ENCODE results near the gene OPN4.
A peak's percentile ranks its signal among the peaks of the same experiment; 100 is the strongest.
"Not testable (repeated sequence)": the region's sequence is repeated elsewhere in the genome, so short reads cannot be mapped to it uniquely, and the experiment has no call there.

The OPN4 gene

DNA sequence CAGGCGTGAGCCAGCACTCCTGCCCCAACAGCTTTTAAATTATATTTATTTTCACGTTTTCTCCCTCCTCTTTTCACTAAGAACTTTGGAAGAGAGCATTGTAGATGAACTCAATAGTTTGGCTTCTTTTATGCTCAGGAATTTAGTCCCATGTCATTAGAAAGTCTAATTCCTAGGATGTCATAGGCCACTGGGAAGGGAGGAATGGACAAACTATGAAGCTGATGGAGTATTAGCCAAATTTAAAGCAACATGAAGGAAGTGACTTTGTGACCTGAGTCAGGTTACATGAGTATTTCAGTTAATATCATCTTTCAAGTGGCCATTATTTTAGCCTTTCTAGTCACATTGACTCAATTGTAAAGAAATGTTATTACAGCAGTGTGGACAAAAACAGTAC is 18.0 kb upstream of the OPN4 start:
- in situ Hi-C loops (cut with HindIII; ENCODE audit: low sequenced_read_pairs) = no loop called here
- DNase-seq (ENCODE audit: low read depth, low spot score) = no peak
- H3K4me3 ChIP-seq (ENCODE audit: low read depth, low read length) = no peak overlapping the region
- no peak for TF ChIP-seq CTCF (IDR thresholded peaks at IDR 0.05; ENCODE audit: low read depth, low read length)

- in situ Hi-C loops (cut with HindIII; ENCODE audit: low sequenced_read_pairs) = no loop called here
- no peak overlapping the region for H3K4me3 ChIP-seq (ENCODE audit: low read depth, low read length)
- DNase-seq (ENCODE audit: low read depth, low spot score) = no peak
- TF ChIP-seq CTCF (IDR thresholded peaks at IDR 0.05; ENCODE audit: low read depth, low read length) = no peak
Measured at GRCh38 chr10:86642021-86642420, 12.3 kb upstream of the OPN4 start.

GRCh38 chr10:86642499-86642898 is 11.8 kb upstream of the OPN4 start:
- H3K4me3 ChIP-seq (ENCODE audit: low read depth, low read length) = no peak overlapping the region
- in situ Hi-C loops (cut with HindIII; ENCODE audit: low sequenced_read_pairs) = no loop called here
- peak; percentile 16 for DNase-seq (ENCODE audit: low read depth, low spot score)
- TF ChIP-seq CTCF (IDR thresholded peaks at IDR 0.05; ENCODE audit: low read depth, low read length) = no peak

DNA sequence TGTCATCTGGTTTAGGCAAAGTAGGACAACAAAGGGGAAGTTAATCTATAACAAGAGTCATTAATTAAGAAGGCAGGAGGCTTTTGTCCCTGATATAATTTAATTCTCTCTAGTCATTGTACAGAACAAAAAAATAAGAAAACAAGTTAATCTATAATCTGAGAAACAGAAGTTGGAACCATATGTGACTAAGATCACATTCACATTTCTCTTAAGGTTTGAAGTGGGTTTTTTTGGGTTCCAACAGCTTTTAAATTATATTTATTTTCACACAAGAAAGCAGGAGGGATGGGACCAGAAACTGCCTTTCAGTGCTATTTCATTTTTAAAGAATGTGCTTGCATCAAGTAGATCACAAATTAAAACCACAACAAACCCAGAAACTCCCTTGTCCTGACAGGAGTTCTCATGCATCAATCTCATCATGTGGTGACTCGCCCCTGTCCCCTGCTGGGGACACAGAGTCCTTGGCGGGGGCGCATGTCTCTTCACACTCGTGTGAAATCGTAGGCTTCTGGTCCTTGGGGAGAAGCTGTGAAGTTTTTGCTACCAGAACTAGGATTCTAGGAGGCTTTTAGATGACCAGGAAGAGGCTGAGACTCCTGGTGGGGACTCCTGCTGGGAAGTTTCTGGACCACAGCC is 10.1 kb upstream of the OPN4 start:
- TF ChIP-seq CTCF (IDR thresholded peaks at IDR 0.05; ENCODE audit: low read depth, low read length) = peak; percentile 17
- DNase-seq (ENCODE audit: low read depth, low spot score) = peak; percentile 59
- in situ Hi-C loops (cut with HindIII; ENCODE audit: low sequenced_read_pairs) = no loop called here
- no peak overlapping the region for H3K4me3 ChIP-seq (ENCODE audit: low read depth, low read length)

DNA sequence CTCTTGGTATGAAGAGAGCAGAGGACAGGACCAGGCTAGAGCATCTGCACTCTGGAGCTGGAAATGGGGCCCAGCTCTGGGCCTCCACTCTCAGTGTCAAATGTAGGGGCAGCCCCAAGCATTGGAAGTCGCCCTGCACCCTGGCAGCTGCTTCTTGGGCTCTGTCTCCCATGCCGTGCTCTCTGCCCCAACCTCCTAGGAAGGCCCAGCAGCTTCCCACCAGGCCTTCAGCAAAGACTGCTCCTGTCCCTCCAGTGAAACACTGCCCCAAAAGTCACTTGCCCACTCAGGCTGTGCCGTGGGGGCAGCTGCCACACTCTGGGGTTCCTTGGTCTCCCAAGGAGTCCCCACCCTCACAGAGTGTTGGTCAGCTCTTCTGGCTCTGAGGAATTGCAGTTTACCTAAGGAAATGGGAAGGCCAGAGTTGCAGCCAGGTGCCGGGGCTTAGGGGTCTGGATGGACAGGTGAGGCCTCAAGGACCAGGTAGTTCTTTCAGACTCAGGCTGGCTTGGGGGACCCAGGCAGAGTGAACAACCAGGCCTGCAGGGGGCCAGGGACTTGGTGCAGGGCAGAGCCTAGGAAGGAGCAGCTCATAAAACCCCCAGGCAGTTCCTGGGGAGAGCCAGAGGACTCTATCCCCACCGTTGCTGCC is 9.4 kb upstream of the OPN4 start:
- in situ Hi-C loops (cut with HindIII; ENCODE audit: low sequenced_read_pairs) = no loop called here
- DNase-seq (ENCODE audit: low read depth, low spot score) = no peak
- no peak overlapping the region for H3K4me3 ChIP-seq (ENCODE audit: low read depth, low read length)
- TF ChIP-seq CTCF (IDR thresholded peaks at IDR 0.05; ENCODE audit: low read depth, low read length) = no peak

GRCh38 chr10:86645621-86646165 is 8.7 kb upstream of the OPN4 start:
- DNase-seq (ENCODE audit: low read depth, low spot score); H3K4me3 ChIP-seq (ENCODE audit: low read depth, low read length); in situ Hi-C loops (cut with HindIII; ENCODE audit: low sequenced_read_pairs): not testable (repeated sequence)

- no peak for TF ChIP-seq CTCF (IDR thresholded peaks at IDR 0.05; ENCODE audit: low read depth, low read length)
- no peak overlapping the region for H3K4me3 ChIP-seq (ENCODE audit: low read depth, low read length)
- in situ Hi-C loops (cut with HindIII; ENCODE audit: low sequenced_read_pairs) = no loop called here
- no peak for DNase-seq (ENCODE audit: low read depth, low spot score)
Measured at GRCh38 chr10:86646532-86646931, 7.8 kb upstream of the OPN4 start.
